GM18519 (cell line): ENCODE measurements around the gene SRMS.
"Not testable (repeated sequence)": the region's sequence is repeated elsewhere in the genome, so short reads cannot be mapped to it uniquely, and the experiment has no call there.

Experiments used
- ATAC-seq: cut with Tn5 transposase; IDR thresholded peaks from one replicate; pipeline ENCODE4 v1.9.1; 2021; ENCODE audit warnings: mild to moderate bottlenecking, moderate library complexity; ENCODE audit not compliant: unreplicated experiment, low FRiP score

SRMS gene

GRCh38 chr20:63567386-63568169, 20.0 kb upstream of the SRMS start:
- no peak for ATAC-seq

- no peak for ATAC-seq
These were observed 19.5 kb upstream of the SRMS start for GRCh38 chr20:63567136-63567385.

GRCh38 chr20:63566395-63567135, 19.0 kb upstream of the SRMS start:
- no peak for ATAC-seq

GRCh38 chr20:63565699-63566335, 18.3 kb upstream of the SRMS start:
- no peak for ATAC-seq

- no peak for ATAC-seq
These were observed 17.6 kb upstream of the SRMS start for GRCh38 chr20:63565021-63565698.

- no peak for ATAC-seq
These were observed 16.7 kb upstream of the SRMS start for GRCh38 chr20:63564036-63564810.

- no peak for ATAC-seq
These were observed 15.8 kb upstream of the SRMS start for GRCh38 chr20:63563225-63563935.

GRCh38 chr20:63562461-63563224, 15.1 kb upstream of the SRMS start:
- no peak for ATAC-seq

GRCh38 chr20:63561624-63562396, 14.3 kb upstream of the SRMS start:
- no peak for ATAC-seq

- ATAC-seq: no peak
These were observed 13.5 kb upstream of the SRMS start for GRCh38 chr20:63560856-63561609.

GRCh38 chr20:63560333-63560805, 12.8 kb upstream of the SRMS start:
- no peak for ATAC-seq

- not testable (repeated sequence) for ATAC-seq
These were observed 12.2 kb upstream of the SRMS start for GRCh38 chr20:63559485-63560332.

- no peak for ATAC-seq
These were observed 11.4 kb upstream of the SRMS start for GRCh38 chr20:63558804-63559484.

GRCh38 chr20:63557481-63557891, 9.9 kb upstream of the SRMS start:
- no peak for ATAC-seq

GRCh38 chr20:63556873-63557478, 9.4 kb upstream of the SRMS start:
- no peak for ATAC-seq
